Activated effector memory CD4-positive, alpha-beta T cell treated with anti-CD3 and anti-CD28 coated beads, Interleukin-2, amount 50 U/mL, for 16 hours (primary cell): Measurements from ENCODE around the gene LYRM4.

Experiments
- DNase-seq: peaks from one replicate; pipeline ENCODE4 v3.0.0-alpha.2; 2020

LYRM4 gene

GRCh38 chr6:5260661-5261544 is at the start of gene LYRM4, which contains the start of gene FARS2:
TSS of gene LYRM4 (minus strand) at chr6:5260950. CDS start at chr6:5260733, 217 bp downstream.
TSS of gene FARS2 (plus strand) at chr6:5261513.
- peak; percentile 97 for DNase-seq

GRCh38 chr6:5308066-5308465 is 47.3 kb upstream of the LYRM4 start:
- no peak for DNase-seq

GRCh38 chr6:5307058-5307457 is 46.3 kb upstream of the LYRM4 start:
- no peak for DNase-seq

- no peak for DNase-seq
These were observed 45.3 kb upstream of the LYRM4 start for GRCh38 chr6:5305968-5306626.

GRCh38 chr6:5303682-5304081 is 42.9 kb upstream of the LYRM4 start:
- no peak for DNase-seq

- peak; percentile 85 for DNase-seq
These were observed 42.4 kb upstream of the LYRM4 start for GRCh38 chr6:5302995-5303622.

GRCh38 chr6:5302220-5302946 is 41.6 kb upstream of the LYRM4 start:
- peak; percentile 75 for DNase-seq

GRCh38 chr6:5300206-5300764 is 39.5 kb upstream of the LYRM4 start:
- no peak for DNase-seq

- no peak for DNase-seq
These were observed 34.9 kb upstream of the LYRM4 start for GRCh38 chr6:5295623-5296022.

- DNase-seq: no peak
These were observed 33.9 kb upstream of the LYRM4 start for GRCh38 chr6:5294392-5295211.

GRCh38 chr6:5293692-5294091 is 32.9 kb upstream of the LYRM4 start:
- DNase-seq: no peak

GRCh38 chr6:5292154-5292553 is 31.4 kb upstream of the LYRM4 start:
- no peak for DNase-seq

- DNase-seq: no peak
These were observed 29.8 kb upstream of the LYRM4 start for GRCh38 chr6:5290500-5290899.

- DNase-seq: no peak
These were observed 29.3 kb upstream of the LYRM4 start for GRCh38 chr6:5290097-5290496.

GRCh38 chr6:5287966-5288297 is 27.2 kb upstream of the LYRM4 start:
- DNase-seq: no peak

GRCh38 chr6:5287205-5287965 is 26.6 kb upstream of the LYRM4 start:
- DNase-seq: no peak

GRCh38 chr6:5286780-5287179 is 26.0 kb upstream of the LYRM4 start:
- DNase-seq: no peak

- no peak for DNase-seq
These were observed 24.8 kb upstream of the LYRM4 start for GRCh38 chr6:5285526-5285925.

GRCh38 chr6:5285081-5285480 is 24.3 kb upstream of the LYRM4 start:
- no peak for DNase-seq

- no peak for DNase-seq
These were observed 21.5 kb upstream of the LYRM4 start for GRCh38 chr6:5282191-5282623.

GRCh38 chr6:5280920-5281319 is 20.2 kb upstream of the LYRM4 start:
- DNase-seq: no peak
